Measurements from ENCODE around the gene TNFSF12. TPM values are rescaled to one million over a fixed set of nuclear protein-coding genes. Genes with fewer than 3 reads are reported as not detected.

The TNFSF12 gene
- total RNA-seq, 4 donors from 2014 or later, result 9.9 to 31.7 (median 20.9) TPM

DNA sequence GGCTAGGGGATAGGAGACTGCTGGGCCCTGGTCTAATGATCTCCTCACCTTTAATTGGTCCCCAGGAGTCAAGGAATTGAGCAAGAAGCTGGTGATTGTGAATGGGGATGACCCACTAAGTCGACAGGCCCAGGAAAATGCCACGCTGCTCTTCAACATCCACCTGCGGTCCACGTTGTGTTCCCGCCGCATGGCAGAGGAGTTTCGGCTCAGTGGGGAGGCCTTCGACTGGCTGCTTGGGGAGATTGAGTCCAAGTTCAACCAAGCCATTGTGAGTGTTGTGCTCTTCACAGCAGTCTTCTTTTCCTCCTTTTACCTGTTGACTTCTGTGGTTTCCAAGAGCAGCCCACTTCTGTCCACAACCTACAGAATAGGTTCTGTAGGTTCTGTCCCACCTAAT lies 45.3 kb upstream of the TNFSF12 start:
- no peak overlapping the region for H3K4me3 ChIP-seq (ENCODE audit: low read depth, poor library complexity, severe bottlenecking)
- 96% methylated on average over 8 of the region's 8 CpGs for WGBS, 2 donors
- no peak for TF ChIP-seq POLR2A (IDR thresholded peaks at IDR 0.05)
- TF ChIP-seq, protein P1, sequence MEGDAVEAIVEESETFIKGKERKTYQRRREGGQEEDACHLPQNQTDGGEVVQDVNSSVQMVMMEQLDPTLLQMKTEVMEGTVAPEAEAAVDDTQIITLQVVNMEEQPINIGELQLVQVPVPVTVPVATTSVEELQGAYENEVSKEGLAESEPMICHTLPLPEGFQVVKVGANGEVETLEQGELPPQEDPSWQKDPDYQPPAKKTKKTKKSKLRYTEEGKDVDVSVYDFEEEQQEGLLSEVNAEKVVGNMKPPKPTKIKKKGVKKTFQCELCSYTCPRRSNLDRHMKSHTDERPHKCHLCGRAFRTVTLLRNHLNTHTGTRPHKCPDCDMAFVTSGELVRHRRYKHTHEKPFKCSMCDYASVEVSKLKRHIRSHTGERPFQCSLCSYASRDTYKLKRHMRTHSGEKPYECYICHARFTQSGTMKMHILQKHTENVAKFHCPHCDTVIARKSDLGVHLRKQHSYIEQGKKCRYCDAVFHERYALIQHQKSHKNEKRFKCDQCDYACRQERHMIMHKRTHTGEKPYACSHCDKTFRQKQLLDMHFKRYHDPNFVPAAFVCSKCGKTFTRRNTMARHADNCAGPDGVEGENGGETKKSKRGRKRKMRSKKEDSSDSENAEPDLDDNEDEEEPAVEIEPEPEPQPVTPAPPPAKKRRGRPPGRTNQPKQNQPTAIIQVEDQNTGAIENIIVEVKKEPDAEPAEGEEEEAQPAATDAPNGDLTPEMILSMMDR (IDR thresholded peaks at IDR 0.05), result no peak
- DNase-seq (ENCODE audit: low spot score in 2 of 2), result no peak
- intact Hi-C loops (cut with DNase I; ENCODE audit: low total_unique reads), result no loop called here

DNA sequence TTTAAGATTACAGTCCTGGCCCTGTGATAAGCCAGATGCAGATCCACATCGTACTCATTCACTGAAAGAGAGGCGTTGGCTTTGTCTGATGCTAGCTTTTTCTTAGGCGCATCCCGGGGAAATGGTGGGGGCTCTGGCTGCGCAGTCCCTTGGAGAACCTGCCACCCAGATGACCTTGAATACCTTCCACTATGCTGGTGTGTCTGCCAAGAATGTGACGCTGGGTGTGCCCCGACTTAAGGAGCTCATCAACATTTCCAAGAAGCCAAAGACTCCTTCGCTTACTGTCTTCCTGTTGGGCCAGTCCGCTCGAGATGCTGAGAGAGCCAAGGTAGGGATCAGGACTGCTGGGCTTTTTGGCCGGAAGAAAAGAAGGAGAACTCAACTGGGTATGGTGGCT lies 40.7 kb upstream of the TNFSF12 start:
- intact Hi-C loops (cut with DNase I; ENCODE audit: low total_unique reads), result no loop called here
- WGBS, 2 donors, result 64 to 75% methylated on average over 11 of the region's 11 CpGs
- TF ChIP-seq POLR2A (IDR thresholded peaks at IDR 0.05), result no peak
- TF ChIP-seq, protein P1 (IDR thresholded peaks at IDR 0.05), result no peak
- DNase-seq (ENCODE audit: low spot score in 2 of 2), result no peak
- H3K4me3 ChIP-seq (ENCODE audit: low read depth, poor library complexity, severe bottlenecking), result no peak overlapping the region

DNA sequence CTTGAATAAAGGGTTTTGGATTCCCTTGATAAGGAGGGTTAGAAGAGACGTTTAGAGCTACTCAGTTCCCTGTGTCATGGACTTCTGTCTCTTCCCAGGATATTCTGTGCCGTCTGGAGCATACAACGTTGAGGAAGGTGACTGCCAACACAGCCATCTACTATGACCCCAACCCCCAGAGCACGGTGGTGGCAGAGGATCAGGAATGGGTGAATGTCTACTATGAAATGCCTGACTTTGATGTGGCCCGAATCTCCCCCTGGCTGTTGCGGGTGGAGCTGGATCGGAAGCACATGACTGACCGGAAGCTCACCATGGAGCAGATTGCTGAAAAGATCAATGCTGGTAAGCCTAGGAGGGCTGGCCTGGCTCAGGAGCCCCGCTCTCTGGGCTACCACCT lies 40.0 kb upstream of the TNFSF12 start:
- intact Hi-C loops (cut with DNase I; ENCODE audit: low total_unique reads), result no loop called here
- 82 to 91% methylated on average over 9 of the region's 9 CpGs for WGBS, 2 donors
- TF ChIP-seq, protein P1 (IDR thresholded peaks at IDR 0.05), result no peak
- no peak for TF ChIP-seq POLR2A (IDR thresholded peaks at IDR 0.05)
- DNase-seq (ENCODE audit: low spot score in 2 of 2), result no peak
- no peak overlapping the region for H3K4me3 ChIP-seq (ENCODE audit: low read depth, poor library complexity, severe bottlenecking)

DNA sequence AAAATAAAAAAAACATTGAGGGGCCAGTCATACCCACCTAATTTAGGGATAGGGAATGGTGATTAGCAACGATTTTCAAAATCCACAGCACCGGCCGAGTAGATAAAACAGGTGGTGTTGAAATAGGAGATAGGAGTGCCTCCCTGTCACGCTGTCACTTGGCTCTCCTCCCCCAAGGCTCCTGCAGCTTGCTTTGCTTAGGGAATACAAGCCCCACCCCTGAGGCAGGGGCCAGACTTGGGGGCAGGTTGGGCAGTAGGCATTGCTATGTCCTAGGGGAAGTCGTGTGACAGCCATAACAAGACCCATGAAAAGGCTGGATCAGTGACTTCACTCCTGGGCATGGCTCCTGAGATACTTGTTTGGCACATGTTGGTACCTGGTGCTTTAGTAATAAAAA lies 38.9 kb upstream of the TNFSF12 start:
- TF ChIP-seq, protein P1 (IDR thresholded peaks at IDR 0.05), result no peak
- TF ChIP-seq POLR2A (IDR thresholded peaks at IDR 0.05), result no peak
- DNase-seq (ENCODE audit: low spot score in 2 of 2), result no peak
- no peak overlapping the region for H3K4me3 ChIP-seq (ENCODE audit: low read depth, poor library complexity, severe bottlenecking)
- intact Hi-C loops (cut with DNase I; ENCODE audit: low total_unique reads), result no loop called here
- 76 to 78% methylated on average over 5 of the region's 5 CpGs for WGBS, 2 donors

DNA sequence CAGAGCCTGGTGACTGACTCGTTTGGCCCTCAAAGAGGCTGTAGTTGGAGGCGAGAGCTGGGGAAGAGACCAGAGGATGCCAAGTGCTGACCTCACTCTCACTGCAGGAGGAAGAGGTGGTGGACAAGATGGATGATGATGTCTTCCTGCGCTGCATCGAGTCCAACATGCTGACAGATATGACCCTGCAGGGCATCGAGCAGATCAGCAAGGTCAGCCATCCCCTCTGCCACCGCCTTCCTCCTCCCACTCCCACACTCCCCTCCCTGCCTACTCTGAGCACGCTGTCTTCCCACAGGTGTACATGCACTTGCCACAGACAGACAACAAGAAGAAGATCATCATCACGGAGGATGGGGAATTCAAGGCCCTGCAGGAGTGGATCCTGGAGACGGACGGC lies 37.8 kb upstream of the TNFSF12 start:
- WGBS, 2 donors, result 80% methylated on average over 10 of the region's 10 CpGs
- no peak overlapping the region for H3K4me3 ChIP-seq (ENCODE audit: low read depth, poor library complexity, severe bottlenecking)
- TF ChIP-seq POLR2A (IDR thresholded peaks at IDR 0.05), result no peak
- TF ChIP-seq, protein P1 (IDR thresholded peaks at IDR 0.05), result no peak
- intact Hi-C loops (cut with DNase I; ENCODE audit: low total_unique reads), result no loop called here
- DNase-seq (ENCODE audit: low spot score in 2 of 2), result no peak

DNA sequence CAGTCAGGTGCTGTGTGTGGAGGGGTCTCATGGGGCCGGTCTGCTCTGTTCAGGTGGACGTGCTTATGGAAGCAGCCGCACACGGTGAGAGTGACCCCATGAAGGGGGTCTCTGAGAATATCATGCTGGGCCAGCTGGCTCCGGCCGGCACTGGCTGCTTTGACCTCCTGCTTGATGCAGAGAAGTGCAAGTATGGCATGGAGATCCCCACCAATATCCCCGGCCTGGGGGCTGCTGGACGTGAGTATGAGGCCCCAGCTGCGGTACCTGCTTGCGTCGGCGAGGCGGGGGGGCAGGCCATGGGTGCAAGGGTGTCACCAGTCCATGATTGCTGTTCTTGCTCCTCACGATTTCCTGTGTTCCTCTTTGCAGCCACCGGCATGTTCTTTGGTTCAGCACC lies 36.8 kb upstream of the TNFSF12 start:
- WGBS, 2 donors, result 87 to 92% methylated on average over 13 to 15 of the region's 15 CpGs
- intact Hi-C loops (cut with DNase I; ENCODE audit: low total_unique reads), result no loop called here
- no peak overlapping the region for H3K4me3 ChIP-seq (ENCODE audit: low read depth, poor library complexity, severe bottlenecking)
- DNase-seq (ENCODE audit: low spot score in 2 of 2), result no peak
- TF ChIP-seq POLR2A (IDR thresholded peaks at IDR 0.05), result no peak
- TF ChIP-seq, protein P1 (IDR thresholded peaks at IDR 0.05), result no peak

Measured in lower leg skin (tissue), 4 donors.